ENCODE results near the gene GNG7. TPM values are rescaled to one million over a fixed set of nuclear protein-coding genes. Genes with fewer than 3 reads are reported as not detected.

Gene GNG7
- polyA plus RNA-seq, 1 donor (not counting 4 experiments of a cell fraction or from before 2014, with no cell fraction given), result 0.01 TPM

DNA sequence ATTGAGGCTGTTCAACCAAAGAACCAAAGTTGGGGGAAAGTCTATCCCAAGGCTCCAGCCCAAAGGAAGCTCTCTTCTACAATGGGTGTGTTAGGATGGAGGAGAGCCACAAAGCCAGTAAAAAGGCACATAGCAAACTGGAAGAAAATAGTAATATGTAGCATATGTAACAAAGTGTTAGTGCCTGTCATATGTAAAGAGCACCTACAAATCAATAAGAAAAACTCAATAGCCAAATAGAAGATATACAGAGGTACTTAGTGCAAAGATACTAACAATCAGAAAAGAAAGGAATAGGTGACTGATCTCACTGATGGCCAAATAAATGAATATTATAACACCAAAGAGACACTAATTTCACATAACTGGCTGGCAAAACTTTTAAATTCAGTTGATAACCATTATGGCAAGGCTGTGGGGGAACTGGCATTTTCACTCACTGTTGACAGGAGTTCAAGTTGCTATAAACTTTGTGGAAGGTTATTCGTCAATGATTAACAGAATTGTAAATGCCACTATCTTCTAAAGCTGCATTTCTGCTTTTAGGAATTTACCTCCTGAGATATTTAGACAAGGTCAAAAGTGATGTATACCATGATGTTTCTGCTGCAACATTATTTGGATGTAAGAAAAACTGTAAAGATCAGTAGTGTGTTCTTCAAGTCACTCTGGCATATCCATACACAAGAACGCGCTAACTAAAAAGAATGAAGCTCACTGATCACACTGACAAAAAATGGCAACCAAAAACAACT is 110.8 kb downstream of the GNG7 start:
- Histone ChIP-seq H3K4me3 (ENCODE audit: control insufficient read depth in 2 of 3, extremely low read depth in 1 of 3, insufficient read depth in 2 of 3, low read depth in 1 of 3, low read length in 3 of 3) (no peak overlapping the region), H3K9me3 (ENCODE audit: control insufficient read depth, low read depth, low read length) (no peaks in the 10 kb centered on the region), H3K36me3 (ENCODE audit: control insufficient read depth in 2 of 2, extremely low read depth in 1 of 2, insufficient read depth in 2 of 2, low read length in 2 of 2) (no peaks in the 10 kb centered on the region), H3K27me3 (ENCODE audit: control insufficient read depth, extremely low read depth, insufficient read depth, low read length) (no peaks in the 10 kb centered on the region), H3K4me2 (ENCODE audit: control insufficient read depth, extremely low read depth, insufficient read depth, low read depth, low read length) (no peak overlapping the region), H3K4me1 (ENCODE audit: control insufficient read depth, extremely low read depth, insufficient read depth, low read length) (no peaks in the 10 kb centered on the region), H3K79me2 (ENCODE audit: control insufficient read depth, insufficient read depth, low read length) (no peaks in the 10 kb centered on the region), H3K9me1 (ENCODE audit: control insufficient read depth, extremely low read depth, insufficient read depth, low read length) (no peaks in the 10 kb centered on the region), H3K27ac (ENCODE audit: control insufficient read depth, insufficient read depth, low read length) (no peak overlapping the region), H4K20me1 (ENCODE audit: control insufficient read depth, extremely low read depth, insufficient read depth, low read length) (no peaks in the 10 kb centered on the region), H2AFZ (ENCODE audit: control insufficient read depth, low read length) (no peak overlapping the region), H3K9ac (ENCODE audit: control insufficient read depth, extremely low read depth, insufficient read depth, low read length) (no peak overlapping the region)
- TF ChIP-seq, protein P1, sequence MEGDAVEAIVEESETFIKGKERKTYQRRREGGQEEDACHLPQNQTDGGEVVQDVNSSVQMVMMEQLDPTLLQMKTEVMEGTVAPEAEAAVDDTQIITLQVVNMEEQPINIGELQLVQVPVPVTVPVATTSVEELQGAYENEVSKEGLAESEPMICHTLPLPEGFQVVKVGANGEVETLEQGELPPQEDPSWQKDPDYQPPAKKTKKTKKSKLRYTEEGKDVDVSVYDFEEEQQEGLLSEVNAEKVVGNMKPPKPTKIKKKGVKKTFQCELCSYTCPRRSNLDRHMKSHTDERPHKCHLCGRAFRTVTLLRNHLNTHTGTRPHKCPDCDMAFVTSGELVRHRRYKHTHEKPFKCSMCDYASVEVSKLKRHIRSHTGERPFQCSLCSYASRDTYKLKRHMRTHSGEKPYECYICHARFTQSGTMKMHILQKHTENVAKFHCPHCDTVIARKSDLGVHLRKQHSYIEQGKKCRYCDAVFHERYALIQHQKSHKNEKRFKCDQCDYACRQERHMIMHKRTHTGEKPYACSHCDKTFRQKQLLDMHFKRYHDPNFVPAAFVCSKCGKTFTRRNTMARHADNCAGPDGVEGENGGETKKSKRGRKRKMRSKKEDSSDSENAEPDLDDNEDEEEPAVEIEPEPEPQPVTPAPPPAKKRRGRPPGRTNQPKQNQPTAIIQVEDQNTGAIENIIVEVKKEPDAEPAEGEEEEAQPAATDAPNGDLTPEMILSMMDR (optimal IDR thresholded peaks at IDR 0.05 in 1 of 3, IDR thresholded peaks at IDR 0.05 in 1 of 3, conservative IDR thresholded peaks at IDR 0.05 in 1 of 3; ENCODE audit: extremely low read depth in 1 of 3, insufficient read depth in 2 of 3, low read length in 3 of 3), result no peak
- TF ChIP-seq EZH2 (IDR thresholded peaks at IDR 0.05; ENCODE audit: low read length), result no peak
- no peak for FAIRE-seq
- no peak for DNase-seq (ENCODE audit: low read depth, low spot score)
- dilution Hi-C loops (cut with MboI; ENCODE audit: extremely low pct_ligation_motif_present, low sequenced_read_pairs), result no loop called here

DNA sequence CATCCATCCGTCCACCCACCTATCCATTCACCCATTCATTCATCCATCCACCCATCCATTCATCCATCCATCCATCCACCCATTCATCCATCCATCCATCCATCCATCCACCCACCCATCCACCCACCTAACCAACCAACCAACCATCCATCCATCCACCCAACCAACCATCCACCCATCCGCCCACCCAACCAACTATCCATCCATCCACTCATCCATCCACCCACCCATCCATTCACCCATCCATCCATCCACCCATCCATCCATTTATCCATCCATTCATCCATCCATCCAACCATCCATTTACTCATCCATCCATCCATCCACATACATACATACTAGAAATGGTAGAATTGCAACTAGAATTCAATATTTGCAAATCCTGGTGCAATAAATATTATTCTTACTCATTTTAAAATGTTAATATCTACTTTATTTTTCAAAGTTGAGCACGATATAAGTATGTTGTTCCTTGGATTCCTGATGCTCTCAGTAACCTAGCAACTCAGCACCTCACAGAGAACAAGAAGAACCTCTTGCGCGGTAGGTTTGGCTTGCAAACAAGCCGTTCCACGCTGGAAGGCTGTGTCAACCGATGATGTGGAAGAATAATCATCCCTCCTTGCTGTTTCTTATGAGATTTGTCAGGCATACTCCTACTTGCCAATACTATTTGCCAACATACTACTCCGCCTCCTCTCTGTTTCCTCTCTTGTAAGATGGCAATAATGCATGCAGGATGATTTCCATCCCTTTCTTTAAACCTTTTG is 111.7 kb downstream of the GNG7 start:
- no peaks in the 10 kb centered on the region for H4K20me1 ChIP-seq (ENCODE audit: control insufficient read depth, extremely low read depth, insufficient read depth, low read length)
- no peak overlapping the region for H2AFZ ChIP-seq (ENCODE audit: control insufficient read depth, low read length)
- no peaks in the 10 kb centered on the region for H3K27me3 ChIP-seq (ENCODE audit: control insufficient read depth, extremely low read depth, insufficient read depth, low read length)
- no peak for FAIRE-seq
- H3K4me2 ChIP-seq (ENCODE audit: control insufficient read depth, extremely low read depth, insufficient read depth, low read depth, low read length), result no peak overlapping the region
- dilution Hi-C loops (cut with MboI; ENCODE audit: extremely low pct_ligation_motif_present, low sequenced_read_pairs), result no loop called here
- H3K9ac ChIP-seq (ENCODE audit: control insufficient read depth, extremely low read depth, insufficient read depth, low read length), result no peak overlapping the region
- H3K4me3 ChIP-seq (ENCODE audit: control insufficient read depth in 2 of 3, extremely low read depth in 1 of 3, insufficient read depth in 2 of 3, low read depth in 1 of 3, low read length in 3 of 3), result no peak overlapping the region
- TF ChIP-seq EZH2 (IDR thresholded peaks at IDR 0.05; ENCODE audit: low read length), result no peak
- TF ChIP-seq, protein P1 (optimal IDR thresholded peaks at IDR 0.05 in 1 of 3, IDR thresholded peaks at IDR 0.05 in 1 of 3, conservative IDR thresholded peaks at IDR 0.05 in 1 of 3; ENCODE audit: extremely low read depth in 1 of 3, insufficient read depth in 2 of 3, low read length in 3 of 3), result no peak
- H3K79me2 ChIP-seq (ENCODE audit: control insufficient read depth, insufficient read depth, low read length), result no peaks in the 10 kb centered on the region
- H3K9me1 ChIP-seq (ENCODE audit: control insufficient read depth, extremely low read depth, insufficient read depth, low read length), result no peaks in the 10 kb centered on the region
- no peaks in the 10 kb centered on the region for H3K9me3 ChIP-seq (ENCODE audit: control insufficient read depth, low read depth, low read length)
- no peak overlapping the region for H3K27ac ChIP-seq (ENCODE audit: control insufficient read depth, insufficient read depth, low read length)
- no peaks in the 10 kb centered on the region for H3K4me1 ChIP-seq (ENCODE audit: control insufficient read depth, extremely low read depth, insufficient read depth, low read length)
- H3K36me3 ChIP-seq (ENCODE audit: control insufficient read depth in 2 of 2, extremely low read depth in 1 of 2, insufficient read depth in 2 of 2, low read length in 2 of 2), result no peaks in the 10 kb centered on the region
- DNase-seq (ENCODE audit: low read depth, low spot score), result no peak
